Neural progenitor cell (in vitro differentiated cells): Measurements from ENCODE around the gene GRM3. TPM values are rescaled to one million over a fixed set of nuclear protein-coding genes. Genes with fewer than 3 reads are reported as not detected.

Experiments used
- DNase-seq: peaks from one replicate; pipeline ENCODE4 v3.0.0-alpha.2; 2016; ENCODE audit warnings: low spot score
- H2AFZ ChIP-seq: fragments of 200-600 bp; sonication (generic); replicated peaks from 2 replicates; pipeline ENCODE4 v1.6.1; 2016; ENCODE audit warnings: antibody characterized with exemption
- H3F3A ChIP-seq: fragments of 200-600 bp; sonication (generic); 2 replicates; pipeline ENCODE4 v1.6.1; 2016; ENCODE audit warnings: antibody characterized with exemption, low read depth
- H3K27ac ChIP-seq: fragments of 200-600 bp; sonication (generic); 2 replicates; pipeline ENCODE4 v1.5.1; 2016; ENCODE audit warnings: mild to moderate bottlenecking
- H3K27me3 ChIP-seq: fragments of 200-600 bp; sonication (generic); 2 replicates; pipeline ENCODE4 v1.6.1; 2016; ENCODE audit warnings: mild to moderate bottlenecking, moderate library complexity
- H3K36me3 ChIP-seq: fragments of 200-600 bp; sonication (generic); 2 replicates; pipeline ENCODE4 v1.5.1; 2016
- H3K4me1 ChIP-seq: fragments of 200-600 bp; sonication (generic); 2 replicates; pipeline ENCODE4 v1.6.1; 2016; ENCODE audit warnings: mixed run types
- H3K4me2 ChIP-seq: fragments of 200-600 bp; sonication (generic); 2 replicates; pipeline ENCODE4 v1.6.1; 2016
- H3K4me3 ChIP-seq: fragments of 200-600 bp; sonication (generic); 2 replicates; pipeline ENCODE4 v1.5.1; 2016
- H3K79me2 ChIP-seq: fragments of 200-600 bp; sonication (generic); 2 replicates; pipeline ENCODE4 v1.6.1; 2016; ENCODE audit warnings: low read depth
- H3K9ac ChIP-seq: fragments of 200-600 bp; sonication (generic); 2 replicates; pipeline ENCODE4 v1.6.1; 2016
- H3K9me3 ChIP-seq: fragments of 200-600 bp; sonication (generic); 2 replicates; pipeline ENCODE4 v1.5.1; 2016; ENCODE audit warnings: low read depth
- H4K20me1 ChIP-seq: fragments of 200-600 bp; sonication (generic); 2 replicates; pipeline ENCODE4 v1.6.1; 2016; ENCODE audit warnings: low read depth
- H3K27ac Mint-ChIP-seq: 3 replicates; pipeline ENCODE4 v1.8.0; 2021; ENCODE audit warnings: mixed read lengths
- H3K27me3 Mint-ChIP-seq: 2 replicates; pipeline ENCODE4 v1.8.0; 2022; ENCODE audit warnings: low read depth, mild to moderate bottlenecking, inconsistent platforms, moderate library complexity, mixed read lengths; ENCODE audit not compliant: insufficient read depth
- H3K36me3 Mint-ChIP-seq: 3 replicates; pipeline ENCODE4 v1.8.0; 2021; ENCODE audit warnings: mixed read lengths
- H3K4me1 Mint-ChIP-seq: 3 replicates; pipeline ENCODE4 v1.8.0; 2021; ENCODE audit warnings: mixed read lengths
- H3K4me3 Mint-ChIP-seq: 3 replicates; pipeline ENCODE4 v1.8.0; 2021; ENCODE audit warnings: mild to moderate bottlenecking, moderate library complexity, mixed read lengths
- H3K9me3 Mint-ChIP-seq: 3 replicates; pipeline ENCODE4 v1.8.0; 2020; ENCODE audit warnings: mixed read lengths
- EZH2 ChIP-seq: fragments of 200-600 bp; sonication (generic); IDR thresholded peaks from 2 replicates; pipeline ENCODE4 v1.6.1; 2017; ENCODE audit warnings: antibody characterized with exemption, mild to moderate bottlenecking, moderate library complexity
- EZH2phosphoT487 ChIP-seq: fragments of 200-600 bp; sonication (generic); IDR thresholded peaks from 2 replicates; pipeline ENCODE4 v1.6.1; 2017; ENCODE audit warnings: antibody characterized with exemption
- total RNA-seq: library from RNA; depleted of rRNA; stranded (reverse); fragments of >200 nt; gene quantifications from 2 replicates; pipeline ENCODE4 v1.2.3, GENCODE V29; 2015; ENCODE audit warnings: low replicate concordance
- TF ChIP-seq, protein P1 (sequence below): fragments of 200-600 bp; sonication (generic); IDR thresholded peaks from 2 replicates; pipeline ENCODE4 v1.5.1; 2017; ENCODE audit warnings: antibody characterized with exemption, mild to moderate bottlenecking

GRM3 gene
- total RNA-seq, 1 donor from 2014 or later, result 22.2 TPM

DNA sequence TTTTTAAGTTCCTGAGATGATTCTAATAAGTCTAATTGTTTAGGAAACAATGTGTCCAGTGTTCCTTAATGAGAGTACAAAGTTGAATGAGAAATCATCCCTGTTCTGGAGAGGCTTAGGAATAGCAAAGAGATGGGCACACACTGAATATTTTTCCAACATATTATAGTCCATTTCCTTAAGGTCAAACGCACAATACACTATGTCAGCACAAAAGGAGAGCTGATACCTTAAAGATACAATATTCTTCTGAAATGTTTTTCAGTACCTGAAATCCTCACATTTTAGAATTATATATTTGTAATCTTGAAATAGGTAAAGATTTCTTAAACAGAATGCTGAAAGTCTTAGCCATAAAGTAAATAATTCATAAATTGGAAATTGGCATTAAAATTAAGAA, 183.2 kb downstream of the GRM3 start:
- Histone ChIP-seq H3K27me3 (no peaks in the 10 kb centered on the region), H3K36me3 (no peaks in the 10 kb centered on the region), H3K79me2 (no peaks in the 10 kb centered on the region), H3K9ac (no peak overlapping the region), H3K9me3 (no peaks in the 10 kb centered on the region), H4K20me1 (no peaks in the 10 kb centered on the region), H3K4me2 (no peak overlapping the region), H3K4me3 (no peak overlapping the region), H3F3A (no peaks in the 10 kb centered on the region), H2AFZ (no peak overlapping the region), H3K27ac (no peak overlapping the region), H3K4me1 (peaks cover 23% of the 10 kb centered on the region)
- TF ChIP-seq EZH2phosphoT487 (no peak), EZH2 (no peak)
- TF ChIP-seq, protein P1, sequence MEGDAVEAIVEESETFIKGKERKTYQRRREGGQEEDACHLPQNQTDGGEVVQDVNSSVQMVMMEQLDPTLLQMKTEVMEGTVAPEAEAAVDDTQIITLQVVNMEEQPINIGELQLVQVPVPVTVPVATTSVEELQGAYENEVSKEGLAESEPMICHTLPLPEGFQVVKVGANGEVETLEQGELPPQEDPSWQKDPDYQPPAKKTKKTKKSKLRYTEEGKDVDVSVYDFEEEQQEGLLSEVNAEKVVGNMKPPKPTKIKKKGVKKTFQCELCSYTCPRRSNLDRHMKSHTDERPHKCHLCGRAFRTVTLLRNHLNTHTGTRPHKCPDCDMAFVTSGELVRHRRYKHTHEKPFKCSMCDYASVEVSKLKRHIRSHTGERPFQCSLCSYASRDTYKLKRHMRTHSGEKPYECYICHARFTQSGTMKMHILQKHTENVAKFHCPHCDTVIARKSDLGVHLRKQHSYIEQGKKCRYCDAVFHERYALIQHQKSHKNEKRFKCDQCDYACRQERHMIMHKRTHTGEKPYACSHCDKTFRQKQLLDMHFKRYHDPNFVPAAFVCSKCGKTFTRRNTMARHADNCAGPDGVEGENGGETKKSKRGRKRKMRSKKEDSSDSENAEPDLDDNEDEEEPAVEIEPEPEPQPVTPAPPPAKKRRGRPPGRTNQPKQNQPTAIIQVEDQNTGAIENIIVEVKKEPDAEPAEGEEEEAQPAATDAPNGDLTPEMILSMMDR, result no peak
- H3K36me3 Mint-ChIP-seq, result no peaks in the 10 kb centered on the region
- no peaks in the 10 kb centered on the region for H3K27me3 Mint-ChIP-seq
- DNase-seq, result no peak
- H3K9me3 Mint-ChIP-seq, result no peaks in the 10 kb centered on the region
- no peak overlapping the region for H3K27ac Mint-ChIP-seq
- H3K4me3 Mint-ChIP-seq, result no peak overlapping the region
- H3K4me1 Mint-ChIP-seq, result peaks cover 26% of the 10 kb centered on the region

DNA sequence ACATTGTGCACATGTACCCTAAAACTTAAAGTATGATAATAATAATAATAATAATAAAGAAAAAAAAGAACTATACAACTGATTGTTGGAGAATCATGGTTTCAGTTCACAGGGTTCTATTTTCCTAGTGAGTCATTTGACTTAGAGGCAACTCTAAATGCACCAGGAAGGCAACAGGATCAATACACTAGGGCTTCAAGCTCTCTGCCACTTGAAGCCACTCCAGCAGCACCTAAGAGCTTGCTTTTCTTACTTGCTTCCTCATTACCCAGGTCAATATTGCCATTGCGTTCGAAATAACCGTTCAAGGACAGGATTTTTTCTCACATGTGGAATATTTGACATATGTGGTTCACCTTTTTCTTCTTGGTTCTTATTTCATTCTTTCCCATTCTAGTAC, 189.7 kb downstream of the GRM3 start:
- H3K4me3 ChIP-seq, result no peak overlapping the region
- no peaks in the 10 kb centered on the region for H3K36me3 Mint-ChIP-seq
- H3K79me2 ChIP-seq, result no peaks in the 10 kb centered on the region
- H3K27ac Mint-ChIP-seq, result no peak overlapping the region
- no peak for DNase-seq
- no peaks in the 10 kb centered on the region for H3K27me3 Mint-ChIP-seq
- H3K4me1 ChIP-seq, result no peaks in the 10 kb centered on the region
- H3F3A ChIP-seq, result no peaks in the 10 kb centered on the region
- H3K9me3 Mint-ChIP-seq, result no peaks in the 10 kb centered on the region
- TF ChIP-seq EZH2phosphoT487 (no peak), EZH2 (no peak)
- TF ChIP-seq, protein P1, result no peak
- no peak overlapping the region for H2AFZ ChIP-seq
- no peak overlapping the region for H3K4me2 ChIP-seq
- H3K4me1 Mint-ChIP-seq, result no peaks in the 10 kb centered on the region
- H3K4me3 Mint-ChIP-seq, result no peak overlapping the region
- H3K27ac ChIP-seq, result no peak overlapping the region
- no peak overlapping the region for H3K9ac ChIP-seq
- no peaks in the 10 kb centered on the region for H3K27me3 ChIP-seq
- no peaks in the 10 kb centered on the region for H3K36me3 ChIP-seq
- no peaks in the 10 kb centered on the region for H3K9me3 ChIP-seq
- H4K20me1 ChIP-seq, result no peaks in the 10 kb centered on the region

DNA sequence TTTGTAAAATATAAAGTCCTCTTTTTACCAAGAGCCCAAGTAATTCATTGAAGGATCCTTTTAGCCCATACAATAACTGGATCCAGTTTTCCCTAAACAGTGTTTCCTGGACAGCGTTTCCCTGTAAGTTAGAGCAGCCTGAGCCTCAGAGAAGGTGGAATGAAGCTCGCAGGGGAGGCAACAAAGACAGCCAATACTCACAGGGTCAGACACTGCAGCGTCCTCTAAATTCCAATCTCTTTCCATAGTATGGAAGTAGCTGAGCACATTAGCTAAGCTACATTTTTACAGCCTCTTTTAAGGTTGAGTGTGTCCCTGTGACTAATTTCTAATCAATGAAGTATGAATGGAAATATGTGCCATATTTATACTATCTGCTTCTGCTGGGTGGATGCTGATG, 193.5 kb downstream of the GRM3 start:
- no peaks in the 10 kb centered on the region for H3K27me3 Mint-ChIP-seq
- Histone ChIP-seq H3K4me1 (no peaks in the 10 kb centered on the region), H4K20me1 (no peaks in the 10 kb centered on the region), H3F3A (no peaks in the 10 kb centered on the region), H3K27ac (peak overlapping the region; percentile 13), H3K4me3 (no peak overlapping the region), H2AFZ (peak overlapping the region; percentile 18), H3K79me2 (no peaks in the 10 kb centered on the region), H3K9ac (no peak overlapping the region), H3K4me2 (no peak overlapping the region), H3K9me3 (no peaks in the 10 kb centered on the region), H3K27me3 (no peaks in the 10 kb centered on the region), H3K36me3 (no peaks in the 10 kb centered on the region)
- no peaks in the 10 kb centered on the region for H3K9me3 Mint-ChIP-seq
- no peak overlapping the region for H3K27ac Mint-ChIP-seq
- DNase-seq, result no peak
- peaks cover 4% of the 10 kb centered on the region for H3K36me3 Mint-ChIP-seq
- no peak overlapping the region for H3K4me3 Mint-ChIP-seq
- no peak for TF ChIP-seq EZH2phosphoT487
- TF ChIP-seq, protein P1, result no peak
- TF ChIP-seq EZH2, result no peak
- H3K4me1 Mint-ChIP-seq, result no peaks in the 10 kb centered on the region
